ENCODE results near the gene LRRC31. TPM values are rescaled to one million over a fixed set of nuclear protein-coding genes. Genes with fewer than 3 reads are reported as not detected.

LRRC31 gene
- total RNA-seq, 1 experiment from 2014 or later: not detected

DNA sequence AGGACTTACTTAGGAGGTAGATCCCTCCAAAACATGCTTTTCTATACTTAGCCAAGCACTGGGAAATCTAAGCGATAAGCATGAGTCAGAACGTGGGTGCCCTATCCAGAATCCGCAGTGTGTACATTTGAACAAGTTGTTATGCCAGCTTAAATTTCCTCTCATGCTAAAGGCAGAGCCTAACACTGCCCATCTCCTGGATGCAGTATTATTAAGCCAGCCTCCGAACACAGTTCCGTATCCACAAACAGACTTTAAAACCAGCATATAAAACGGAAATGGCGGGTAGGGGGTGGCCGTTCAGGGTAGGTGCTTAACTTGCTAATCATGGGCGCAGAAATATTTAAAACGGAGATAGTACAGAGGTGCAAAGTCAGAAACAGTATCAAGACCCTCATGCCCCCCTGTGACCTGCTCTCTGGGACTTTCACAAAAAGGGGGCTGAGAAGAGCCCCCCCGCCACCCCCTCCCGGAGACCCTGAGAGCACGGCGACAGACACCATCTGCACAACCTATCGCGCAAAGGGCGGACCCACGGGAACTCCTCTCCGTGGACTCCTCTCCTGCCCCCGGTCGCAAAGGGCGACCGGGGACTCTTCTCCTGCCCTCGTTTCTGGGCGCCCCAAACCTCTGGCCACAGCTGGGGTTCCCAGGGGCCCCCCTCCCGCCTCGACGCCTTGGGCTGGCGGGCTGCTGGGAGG lies 58.0 kb downstream of the LRRC31 start:
- TF ChIP-seq, protein P1, sequence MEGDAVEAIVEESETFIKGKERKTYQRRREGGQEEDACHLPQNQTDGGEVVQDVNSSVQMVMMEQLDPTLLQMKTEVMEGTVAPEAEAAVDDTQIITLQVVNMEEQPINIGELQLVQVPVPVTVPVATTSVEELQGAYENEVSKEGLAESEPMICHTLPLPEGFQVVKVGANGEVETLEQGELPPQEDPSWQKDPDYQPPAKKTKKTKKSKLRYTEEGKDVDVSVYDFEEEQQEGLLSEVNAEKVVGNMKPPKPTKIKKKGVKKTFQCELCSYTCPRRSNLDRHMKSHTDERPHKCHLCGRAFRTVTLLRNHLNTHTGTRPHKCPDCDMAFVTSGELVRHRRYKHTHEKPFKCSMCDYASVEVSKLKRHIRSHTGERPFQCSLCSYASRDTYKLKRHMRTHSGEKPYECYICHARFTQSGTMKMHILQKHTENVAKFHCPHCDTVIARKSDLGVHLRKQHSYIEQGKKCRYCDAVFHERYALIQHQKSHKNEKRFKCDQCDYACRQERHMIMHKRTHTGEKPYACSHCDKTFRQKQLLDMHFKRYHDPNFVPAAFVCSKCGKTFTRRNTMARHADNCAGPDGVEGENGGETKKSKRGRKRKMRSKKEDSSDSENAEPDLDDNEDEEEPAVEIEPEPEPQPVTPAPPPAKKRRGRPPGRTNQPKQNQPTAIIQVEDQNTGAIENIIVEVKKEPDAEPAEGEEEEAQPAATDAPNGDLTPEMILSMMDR (conservative IDR thresholded peaks at IDR 0.05; ENCODE audit: low read depth, low read length): no peak
- no peak for TF ChIP-seq EZH2 (IDR thresholded peaks at IDR 0.05; ENCODE audit: borderline replicate concordance, low read depth, low read length, poor library complexity, severe bottlenecking)
- no peaks in the 10 kb centered on the region for H3K9me3 ChIP-seq (ENCODE audit: low read depth, low read length, poor library complexity, severe bottlenecking)
- H3K4me3 ChIP-seq (ENCODE audit: low read depth, low read length, poor library complexity, severe bottlenecking): peak overlapping the region; percentile 72
- BruUV-seq (replicated peaks): TSS peak; percentile 39
- H3K27me3 ChIP-seq (replicated peaks; ENCODE audit: insufficient read depth, low read depth, low read length, poor library complexity): no peaks in the 10 kb centered on the region
- H3K27ac ChIP-seq (ENCODE audit: low read depth, low read length, poor library complexity, severe bottlenecking): peak overlapping the region; percentile 85
- peaks cover 5% of the 10 kb centered on the region for H3K36me3 ChIP-seq (ENCODE audit: insufficient read depth, low read length, poor library complexity, severe bottlenecking)
- H3K4me1 ChIP-seq (ENCODE audit: insufficient read depth, low read length, poor library complexity, severe bottlenecking): peaks cover 5% of the 10 kb centered on the region
- ChIA-PET CTCF (no interaction called here), POLR2A (ENCODE audit: low non-redundant PET) (no interaction called here)
- peak; percentile 58 for DNase-seq (ENCODE audit: low spot score)
- intact Hi-C loops (cut with micrococcal nuclease; ENCODE audit: unreplicated experiment): no loop called here

DNA sequence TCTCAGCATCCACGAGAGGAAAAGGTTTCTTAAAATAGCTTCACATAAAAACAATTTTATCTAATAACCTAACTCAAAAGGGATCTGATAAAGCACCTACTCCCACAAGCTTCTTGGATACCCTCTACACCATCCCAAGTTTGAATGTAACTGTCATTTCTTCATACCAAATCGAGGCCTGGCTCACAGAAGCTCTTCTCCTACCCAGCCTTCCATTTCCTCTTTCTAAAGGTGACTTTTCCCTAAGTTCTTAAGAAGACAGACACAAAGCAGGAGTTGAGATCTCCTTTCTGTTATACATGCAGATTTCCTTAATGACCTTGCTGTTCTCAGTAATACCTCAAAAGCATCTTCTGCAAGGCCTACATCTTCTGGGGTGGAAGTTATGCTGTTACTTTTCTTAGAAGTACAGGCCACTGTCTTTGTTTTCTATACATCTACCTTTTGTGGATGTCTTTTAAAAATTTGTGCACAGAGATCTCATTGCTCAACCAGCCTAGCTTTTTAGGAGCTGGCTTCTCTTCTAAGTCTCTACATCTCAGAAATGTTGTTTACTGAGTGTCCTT lies 60.4 kb downstream of the LRRC31 start:
- CTCF ChIA-PET: interaction anchor here (0.7 kb wide), 2 partner anchors 48 to 1681 kb away, joined by 6 to 7 read pairs; no protein-coding TSS in a partner anchor

DNA sequence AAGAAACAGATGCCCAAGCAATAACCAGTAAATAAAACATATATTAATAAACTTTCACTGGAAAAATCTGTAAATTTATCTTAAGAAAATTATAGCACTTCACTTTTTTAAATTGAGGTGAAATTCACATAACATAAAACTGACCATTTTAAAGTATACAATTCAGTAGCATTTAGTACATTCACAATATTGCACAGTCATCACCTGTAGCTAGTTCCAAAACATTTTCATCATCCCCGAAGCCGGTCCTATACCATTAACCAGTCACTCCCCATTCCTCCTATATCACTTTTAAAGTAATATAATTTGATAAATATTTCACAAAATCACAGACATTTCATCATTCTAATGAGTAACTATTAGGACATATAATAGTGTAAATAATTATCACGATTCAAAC lies 65.1 kb downstream of the LRRC31 start:
- CTCF ChIA-PET: no interaction called here
- no peak overlapping the region for H3K27ac ChIP-seq (ENCODE audit: low read depth, low read length, poor library complexity, severe bottlenecking)
- POLR2A ChIA-PET (ENCODE audit: low non-redundant PET): no interaction called here
- DNase-seq (ENCODE audit: low spot score): no peak
- H3K4me1 ChIP-seq (ENCODE audit: insufficient read depth, low read length, poor library complexity, severe bottlenecking): no peaks in the 10 kb centered on the region
- intact Hi-C loops (cut with micrococcal nuclease; ENCODE audit: unreplicated experiment): no loop called here
- BruUV-seq (replicated peaks): no TSS peak
- peaks cover 23% of the 10 kb centered on the region for H3K36me3 ChIP-seq (ENCODE audit: insufficient read depth, low read length, poor library complexity, severe bottlenecking)
- TF ChIP-seq, protein P1 (conservative IDR thresholded peaks at IDR 0.05; ENCODE audit: low read depth, low read length): no peak
- no peak for TF ChIP-seq EZH2 (IDR thresholded peaks at IDR 0.05; ENCODE audit: borderline replicate concordance, low read depth, low read length, poor library complexity, severe bottlenecking)
- no peaks in the 10 kb centered on the region for H3K9me3 ChIP-seq (ENCODE audit: low read depth, low read length, poor library complexity, severe bottlenecking)
- no peaks in the 10 kb centered on the region for H3K27me3 ChIP-seq (replicated peaks; ENCODE audit: insufficient read depth, low read depth, low read length, poor library complexity)
- H3K4me3 ChIP-seq (ENCODE audit: low read depth, low read length, poor library complexity, severe bottlenecking): no peak overlapping the region

More for the DNA sequence above, 60.4 kb downstream of the LRRC31 start:
- TF ChIP-seq, protein P1 (conservative IDR thresholded peaks at IDR 0.05; ENCODE audit: low read depth, low read length): no peak
- no peak for TF ChIP-seq EZH2 (IDR thresholded peaks at IDR 0.05; ENCODE audit: borderline replicate concordance, low read depth, low read length, poor library complexity, severe bottlenecking)
- Histone ChIP-seq H3K4me3 (ENCODE audit: low read depth, low read length, poor library complexity, severe bottlenecking) (no peak overlapping the region), H3K27me3 (replicated peaks; ENCODE audit: insufficient read depth, low read depth, low read length, poor library complexity) (no peaks in the 10 kb centered on the region), H3K27ac (ENCODE audit: low read depth, low read length, poor library complexity, severe bottlenecking) (no peak overlapping the region), H3K4me1 (ENCODE audit: insufficient read depth, low read length, poor library complexity, severe bottlenecking) (peaks cover 5% of the 10 kb centered on the region), H3K36me3 (ENCODE audit: insufficient read depth, low read length, poor library complexity, severe bottlenecking) (peaks cover 5% of the 10 kb centered on the region), H3K9me3 (ENCODE audit: low read depth, low read length, poor library complexity, severe bottlenecking) (no peaks in the 10 kb centered on the region)
- POLR2A ChIA-PET (ENCODE audit: low non-redundant PET): no interaction called here
- no TSS peak for BruUV-seq (replicated peaks)
- intact Hi-C loops (cut with micrococcal nuclease; ENCODE audit: unreplicated experiment): no loop called here
- DNase-seq (ENCODE audit: low spot score): no peak

Data from A673 (cell line).